Naive thymus-derived CD4-positive, alpha-beta T cell (primary cell): ENCODE results near the gene MICU2. TPM values are rescaled to one million over a fixed set of nuclear protein-coding genes. Genes with fewer than 3 reads are reported as not detected.

Experiments used
- ATAC-seq: fragments of 150-1000 bp; cut with Tn5 transposase; 2 replicates; pipeline ENCODE4 v1.10.0; 2021; ENCODE audit warnings: mild to moderate bottlenecking, moderate library complexity
- CTCF ChIA-PET: fragments of 350-600 bp; sonication (Branson Sonifier 250); formaldehyde crosslinking; loops from one replicate; lab custom pipeline; 2021; ENCODE audit warnings: antibody characterized with exemption; lab: Charles Lee
- POLR2A ChIA-PET: fragments of 350-600 bp; sonication (Branson Sonifier 250); formaldehyde crosslinking; loops from one replicate; lab custom pipeline; 2021; ENCODE audit warnings: antibody characterized with exemption, inconsistent platforms; lab: Charles Lee
- DNase-seq, 9 donors: peaks; one replicate each; pipeline versions ENCODE4 v3.0.0 to v3.0.0-alpha.2; 2020 to 2022; ENCODE audit warnings: mixed read lengths in 1 of 9
- H3K27ac ChIP-seq: one replicate; pipeline ENCODE4 v1.7.0; 2013; ENCODE audit warnings: mild to moderate bottlenecking, low read depth, low read length, moderate library complexity
- H3K27me3 ChIP-seq, 2 donors: one replicate each; pipeline ENCODE4 v1.7.0; 2013; ENCODE audit warnings: low read length in 2 of 2, mild to moderate bottlenecking in 2 of 2, moderate library complexity in 2 of 2; ENCODE audit not compliant: control insufficient read depth in 2 of 2, insufficient read depth in 2 of 2
- H3K36me3 ChIP-seq, 3 experiments: 1 replicate in 2 of 3; 2 replicates in 1 of 3; pipeline ENCODE4 v1.7.0; 2013; ENCODE audit warnings: low read length in 3 of 3, mild to moderate bottlenecking in 3 of 3, moderate library complexity in 1 of 3; ENCODE audit not compliant: insufficient read depth in 3 of 3, control insufficient read depth in 2 of 3
- H3K4me1 ChIP-seq, 2 donors: one replicate each; pipeline ENCODE4 v1.7.0; 2013; ENCODE audit warnings: low read length in 2 of 2, mild to moderate bottlenecking in 2 of 2, moderate library complexity in 1 of 2; ENCODE audit not compliant: control insufficient read depth in 2 of 2, insufficient read depth in 2 of 2
- H3K4me3 ChIP-seq: 2 replicates; pipeline ENCODE4 v1.7.0; 2013; ENCODE audit warnings: mild to moderate bottlenecking, low read length
- H3K9me3 ChIP-seq, 3 experiments: 1 replicate in 2 of 3; 2 replicates in 1 of 3; pipeline ENCODE4 v1.7.0; 2013; ENCODE audit warnings: low read length in 3 of 3; ENCODE audit not compliant: control insufficient read depth in 2 of 3
- H3K27ac Mint-ChIP-seq, 9 donors: one replicate each; pipeline ENCODE4 v1.8.0; 2020 to 2022; ENCODE audit warnings: mixed read lengths in 9 of 9, mild to moderate bottlenecking in 8 of 9, moderate library complexity in 5 of 9, inconsistent platforms in 2 of 9
- H3K27me3 Mint-ChIP-seq, 5 donors: one replicate each; pipeline ENCODE4 v1.8.0; 2021 to 2022; ENCODE audit warnings: mixed read lengths in 5 of 5, mild to moderate bottlenecking in 1 of 5
- H3K36me3 Mint-ChIP-seq, 5 donors: one replicate each; pipeline ENCODE4 v1.8.0; 2020 to 2022; ENCODE audit warnings: mixed read lengths in 5 of 5, mild to moderate bottlenecking in 3 of 5, inconsistent platforms in 1 of 5
- H3K4me1 Mint-ChIP-seq, 7 donors: one replicate each; pipeline ENCODE4 v1.8.0; 2020 to 2022; ENCODE audit warnings: mixed read lengths in 7 of 7, mild to moderate bottlenecking in 3 of 7, inconsistent platforms in 1 of 7
- H3K4me3 Mint-ChIP-seq, 10 donors: one replicate each; pipeline ENCODE4 v1.8.0; 2020 to 2022; ENCODE audit warnings: mild to moderate bottlenecking in 10 of 10, mixed read lengths in 10 of 10, moderate library complexity in 6 of 10, inconsistent platforms in 2 of 10
- H3K9me3 Mint-ChIP-seq, 11 donors: one replicate each; pipeline ENCODE4 v1.8.0; 2020 to 2022; ENCODE audit warnings: mixed read lengths in 11 of 11, mild to moderate bottlenecking in 4 of 11, inconsistent platforms in 1 of 11, moderate library complexity in 1 of 11
- intact Hi-C, 2 donors: fragments of 100-400 bp; cut with micrococcal nuclease; formaldehyde crosslinking; loops; one replicate each; pipeline ENCODE4 v1.15.1; 2023
- polyA plus RNA-seq, 2 donors: library from polyadenylated mRNA; unstranded; fragments of 300-500 nt; fragmentation: Illumina TruSeq; gene quantifications; one replicate each; pipeline ENCODE4 v1.2.3, GENCODE V29; 2021
- total RNA-seq, 6 experiments: library from RNA in 5 of 6; stranded (reverse) in 5 of 6; gene quantifications; 1 replicate in 5 of 6; 2 replicates in 1 of 6; pipeline ENCODE4 v1.2.3 and lab custom pipeline; 2021 to 2026

MICU2 gene
- total and polyA plus RNA-seq, 7 experiments from 2014 or later = 30.6 to 45.6 (median 37.5) TPM

DNA sequence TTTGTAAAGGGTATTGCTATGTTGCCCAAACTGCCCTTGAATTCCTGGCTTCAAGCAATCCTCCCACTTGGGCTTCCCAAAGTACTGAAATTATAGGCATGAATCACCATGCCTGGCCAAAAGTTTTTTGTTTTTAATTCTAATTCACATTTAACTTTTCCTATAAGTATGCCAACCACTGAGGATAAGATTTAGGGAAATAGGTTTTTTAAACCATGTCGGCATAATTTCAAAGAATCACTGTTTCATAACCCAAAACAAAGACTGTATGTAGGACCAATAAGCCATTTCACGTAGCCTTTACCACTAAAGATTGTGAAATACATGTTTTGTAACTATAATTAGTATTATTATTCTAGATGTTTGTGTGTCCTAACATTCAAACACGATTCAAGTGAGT is 153.0 kb downstream of the MICU2 start:
- no peak overlapping the region for H3K27ac ChIP-seq
- intact Hi-C loops = loop anchor here in 1 of 2 donors (10.0 kb wide), 1 partner anchor 224 kb away; the partner anchor contains the start of gene FGF9

DNA sequence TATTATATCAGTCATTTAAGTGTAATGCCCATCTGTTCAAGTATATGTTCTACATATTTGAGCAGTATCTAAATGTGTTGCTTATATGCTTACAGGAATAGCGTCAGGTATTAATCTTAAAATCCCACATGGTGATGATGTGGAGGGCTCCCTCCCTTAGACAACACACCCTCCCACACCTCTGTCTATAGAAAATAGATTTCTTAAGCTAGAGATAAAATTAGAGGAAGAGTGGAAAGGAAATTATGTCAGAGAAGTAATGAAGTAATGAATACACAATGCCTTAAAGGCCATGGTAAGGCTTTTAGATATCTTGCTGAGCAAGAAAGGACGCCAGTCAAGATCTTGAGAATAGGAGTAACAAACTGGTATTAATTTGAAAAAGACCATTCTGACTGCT is 157.3 kb downstream of the MICU2 start:
- no peak for ATAC-seq
- Mint-ChIP-seq H3K36me3 (peaks cover 13 to 39% (median 31%) of the 10 kb centered on the region in 5 donors), H3K4me3 (peak overlapping the region in 5 of 10 donors; percentile 4 to 41 (median 18)), H3K9me3 (peaks cover 0 to 7% (median 0%) of the 10 kb centered on the region in 11 donors), H3K27me3 (no peaks in the 10 kb centered on the region), H3K4me1 (peaks cover 11 to 76% (median 59%) of the 10 kb centered on the region in 7 donors), H3K27ac (peak overlapping the region in 3 of 9 donors; percentile 3 to 68 (median 38))
- H3K36me3 ChIP-seq = no peaks in the 10 kb centered on the region
- no peak overlapping the region for H3K27ac ChIP-seq
- ChIA-PET CTCF (no interaction called here), POLR2A (no interaction called here)
- H3K27me3 ChIP-seq = no peaks in the 10 kb centered on the region
- intact Hi-C loops = no loop called here
- no peaks in the 10 kb centered on the region for H3K9me3 ChIP-seq
- no peak overlapping the region for H3K4me3 ChIP-seq
- no peak for DNase-seq
- H3K4me1 ChIP-seq = peaks cover 0 to 9% of the 10 kb centered on the region in 2 donors

More for the DNA sequence above, 153.0 kb downstream of the MICU2 start:
- peaks cover 0 to 12% (median 3%) of the 10 kb centered on the region in 11 donors for H3K9me3 Mint-ChIP-seq
- DNase-seq (no peak), ATAC-seq (no peak)
- peaks cover 30 to 75% (median 59%) of the 10 kb centered on the region in 7 donors for H3K4me1 Mint-ChIP-seq
- Histone ChIP-seq H3K9me3 (no peaks in the 10 kb centered on the region), H3K4me3 (no peak overlapping the region), H3K27me3 (no peaks in the 10 kb centered on the region), H3K36me3 (no peaks in the 10 kb centered on the region), H3K4me1 (peaks cover 0 to 9% of the 10 kb centered on the region in 2 donors)
- peaks cover 9 to 43% (median 40%) of the 10 kb centered on the region in 5 donors for H3K36me3 Mint-ChIP-seq
- no peak overlapping the region for H3K4me3 Mint-ChIP-seq
- H3K27me3 Mint-ChIP-seq = no peaks in the 10 kb centered on the region
- ChIA-PET POLR2A (no interaction called here), CTCF (no interaction called here)
- H3K27ac Mint-ChIP-seq = peak overlapping the region in 1 of 9 donors; percentile 16

DNA sequence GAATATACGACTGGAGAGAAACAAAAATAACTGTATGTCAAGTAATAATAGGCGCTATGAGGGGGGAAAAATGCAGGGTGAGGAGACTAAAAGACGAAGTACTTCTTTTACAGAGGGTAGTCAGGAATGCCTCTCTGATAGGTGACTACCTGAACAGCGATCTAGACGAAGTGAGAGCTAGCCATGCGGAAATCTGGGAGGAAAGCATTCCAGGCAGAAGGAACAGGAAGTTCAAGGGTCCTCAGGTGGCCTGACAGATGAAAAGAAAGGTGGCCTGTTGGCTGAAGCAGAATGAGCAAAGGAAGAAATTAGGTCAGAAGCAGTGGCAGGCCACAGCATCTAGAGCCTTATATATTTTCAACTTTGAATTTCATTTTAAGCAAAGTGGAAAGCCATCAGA is 158.2 kb downstream of the MICU2 start:
- Histone ChIP-seq H3K27me3 (no peaks in the 10 kb centered on the region), H3K9me3 (no peaks in the 10 kb centered on the region), H3K27ac (no peak overlapping the region), H3K4me3 (no peak overlapping the region), H3K36me3 (no peaks in the 10 kb centered on the region), H3K4me1 (peaks cover 0 to 9% of the 10 kb centered on the region in 2 donors)
- H3K9me3 Mint-ChIP-seq = peaks cover 0 to 8% (median 0%) of the 10 kb centered on the region in 11 donors
- peak overlapping the region in 1 of 9 donors; percentile 1 for H3K27ac Mint-ChIP-seq
- POLR2A ChIA-PET = interaction anchor here (0.7 kb wide), 1 partner anchor 12 kb away, joined by 3 read pairs; no protein-coding TSS in a partner anchor
- DNase-seq (no peak), ATAC-seq (no peak)
- peak overlapping the region in 1 of 10 donors; percentile 27 for H3K4me3 Mint-ChIP-seq
- no peaks in the 10 kb centered on the region for H3K27me3 Mint-ChIP-seq
- CTCF ChIA-PET = no interaction called here
- H3K36me3 Mint-ChIP-seq = peaks cover 13 to 43% (median 32%) of the 10 kb centered on the region in 5 donors
- H3K4me1 Mint-ChIP-seq = peaks cover 11 to 75% (median 65%) of the 10 kb centered on the region in 7 donors
- intact Hi-C loops = no loop called here

DNA sequence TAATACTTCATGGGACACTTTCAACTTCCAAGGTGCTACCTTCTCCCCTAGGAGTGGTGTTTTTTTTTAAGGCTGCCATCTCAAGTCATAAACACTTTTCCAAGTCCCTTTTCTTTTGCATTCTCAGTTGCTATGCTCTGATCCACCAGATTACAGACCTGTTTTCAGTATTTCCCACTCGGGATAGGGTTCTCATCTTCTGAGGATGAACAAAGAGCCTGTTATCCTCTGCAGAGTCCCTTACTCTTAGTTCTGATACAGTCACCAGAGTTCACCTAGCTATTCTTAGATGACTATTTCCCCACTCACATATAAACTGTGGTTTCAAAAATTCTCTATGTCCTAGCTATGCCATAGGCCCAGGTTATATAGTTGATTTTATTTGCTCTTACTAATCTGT is 160.8 kb downstream of the MICU2 start:
- peak overlapping the region in 1 of 9 donors; percentile 26 for H3K27ac Mint-ChIP-seq
- H3K36me3 ChIP-seq = no peaks in the 10 kb centered on the region
- no peaks in the 10 kb centered on the region for H3K27me3 Mint-ChIP-seq
- H3K27ac ChIP-seq = no peak overlapping the region
- CTCF ChIA-PET = no interaction called here
- H3K4me1 Mint-ChIP-seq = peaks cover 19 to 80% (median 63%) of the 10 kb centered on the region in 7 donors
- peaks cover 0 to 1% (median 0%) of the 10 kb centered on the region in 3 experiments for H3K9me3 ChIP-seq
- no peak overlapping the region for H3K4me3 ChIP-seq
- H3K27me3 ChIP-seq = no peaks in the 10 kb centered on the region
- POLR2A ChIA-PET = no interaction called here
- H3K4me3 Mint-ChIP-seq = peak overlapping the region in 1 of 10 donors; percentile 0
- DNase-seq (no peak), ATAC-seq (no peak)
- intact Hi-C loops = no loop called here
- H3K9me3 Mint-ChIP-seq = peaks cover 0 to 12% (median 5%) of the 10 kb centered on the region in 11 donors
- H3K36me3 Mint-ChIP-seq = peaks cover 19 to 47% (median 42%) of the 10 kb centered on the region in 5 donors
- peaks cover 0 to 9% of the 10 kb centered on the region in 2 donors for H3K4me1 ChIP-seq

Other genes with a start within 250 kb of the MICU2 start
- 10 to 100 TPM; 60.8 to 89.9 (median 71.7) TPM for gene ZDHHC20, start 144.9 kb downstream of the MICU2 start, total RNA-seq
- gene ZDHHC20, start 144.9 kb downstream of the MICU2 start, polyA plus RNA-seq = 10 to 100 TPM; 36.8 to 38.3 TPM
- gene FGF9, start 66.9 kb upstream of the MICU2 start, total RNA-seq = 1 to 10 TPM in 4 of 5 experiments, under 1 TPM in 1; 0.19 to 5.6 (median 2.0) TPM
- 1 to 10 TPM; 1.2 to 3.1 TPM for gene FGF9, start 66.9 kb upstream of the MICU2 start, polyA plus RNA-seq